ENCODE results near the gene CEP164. TPM values are rescaled to one million over a fixed set of nuclear protein-coding genes. Genes with fewer than 3 reads are reported as not detected.
"Not testable (repeated sequence)": the region's sequence is repeated elsewhere in the genome, so short reads cannot be mapped to it uniquely, and the experiment has no call there.

CEP164 gene
- total RNA-seq, 1 experiment from 2014 or later: 22.2 TPM

DNA sequence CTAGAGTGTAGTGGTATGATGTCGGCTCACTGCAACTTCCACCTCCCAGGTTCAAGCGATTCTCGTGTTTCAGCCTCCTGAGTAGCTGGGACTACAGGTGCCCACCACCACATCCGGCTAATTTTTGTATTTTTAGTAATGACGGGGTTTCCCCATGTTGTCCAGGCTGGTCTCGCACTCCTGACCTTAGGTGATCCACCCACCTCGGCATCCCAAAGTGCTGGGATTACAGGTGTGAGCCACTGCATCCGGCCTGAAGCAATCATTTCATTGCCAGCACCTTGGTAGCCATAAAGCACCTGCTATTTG is 129.0 kb downstream of the CEP164 start:
- H3K36me3 ChIP-seq (ENCODE audit: control insufficient read depth in 1 of 2, insufficient read depth in 2 of 2, low read length in 2 of 2); H3K9me2 ChIP-seq (ENCODE audit: insufficient read depth); CTCF ChIA-PET; H3K9ac ChIP-seq (ENCODE audit: low read length); H4K20me1 ChIP-seq (ENCODE audit: insufficient read depth); H3K9me3 ChIP-seq (ENCODE audit: control insufficient read depth in 1 of 2, insufficient read depth in 1 of 2, low read depth in 1 of 2, low read length in 2 of 2); H3K27ac ChIP-seq (ENCODE audit: low read depth, low read length); intact Hi-C loops (cut with micrococcal nuclease); ATAC-seq; H3K79me2 ChIP-seq (ENCODE audit: insufficient read depth, low read length); RAD21 ChIA-PET (ENCODE audit: low non-redundant PET in 1 of 2, low total read pairs in 2 of 2, uncharacterized antibody in 2 of 2, unreplicated experiment in 2 of 2); H3K4me2 ChIP-seq (ENCODE audit: low read length); H2AFZ ChIP-seq (ENCODE audit: low read depth, low read length, poor library complexity, severe bottlenecking); H3K27me3 ChIP-seq (ENCODE audit: insufficient read depth, low read length); BruUV-seq (replicated peaks); H3K4me1 ChIP-seq (ENCODE audit: control insufficient read depth in 1 of 2, insufficient read depth in 2 of 2, low read length in 2 of 2); H3K4me3 ChIP-seq (replicated peaks in 1 of 2; ENCODE audit: low read depth in 1 of 2, low read length in 2 of 2); POLR2A ChIA-PET; DNase-seq (ENCODE audit: low read depth, low spot score): not testable (repeated sequence)

DNA sequence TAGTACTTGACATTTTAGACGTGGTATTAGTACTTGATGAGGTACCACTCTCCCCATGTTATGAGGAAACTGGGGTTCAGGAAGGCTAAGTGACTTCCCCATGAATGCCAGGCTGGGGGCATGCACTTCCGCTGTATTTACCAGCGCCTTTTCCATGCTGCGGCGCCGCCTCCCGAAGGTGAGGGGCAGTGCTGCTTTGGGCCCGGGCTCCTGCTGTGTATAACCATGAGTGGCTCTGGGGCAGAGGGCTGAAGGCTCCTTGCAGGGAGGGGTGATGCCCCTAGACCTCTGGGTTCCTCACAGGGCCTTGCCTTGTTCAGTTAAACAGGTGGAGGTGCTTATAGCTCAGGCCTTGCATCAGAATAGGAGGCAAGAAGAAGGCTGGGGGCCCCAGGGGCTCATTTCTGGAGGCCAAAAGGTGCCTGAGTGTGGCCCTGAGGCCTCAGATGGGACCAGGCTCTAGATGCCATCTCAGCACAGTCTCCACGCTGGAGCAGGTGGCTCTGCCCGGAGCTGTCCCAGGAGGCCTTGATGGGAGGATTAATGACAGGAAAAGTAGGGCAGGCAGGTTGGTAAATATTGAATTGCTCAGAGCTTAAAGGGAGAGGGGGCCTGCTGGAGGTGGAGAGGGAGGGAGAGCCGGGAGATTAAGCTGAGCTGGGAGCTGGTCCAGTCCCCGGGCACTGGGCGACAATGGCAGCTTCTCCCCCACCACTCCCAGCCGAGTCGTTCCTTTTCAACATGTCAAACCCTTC is 129.6 kb downstream of the CEP164 start:
- BruUV-seq (replicated peaks): no TSS peak
- Histone ChIP-seq H3K9me2 (ENCODE audit: insufficient read depth) (no peaks in the 10 kb centered on the region), H3K27me3 (ENCODE audit: insufficient read depth, low read length) (no peaks in the 10 kb centered on the region), H2AFZ (ENCODE audit: low read depth, low read length, poor library complexity, severe bottlenecking) (no peak overlapping the region), H3K36me3 (ENCODE audit: control insufficient read depth in 1 of 2, insufficient read depth in 2 of 2, low read length in 2 of 2) (no peaks in the 10 kb centered on the region), H3K9ac (ENCODE audit: low read length) (no peak overlapping the region), H3K79me2 (ENCODE audit: insufficient read depth, low read length) (no peaks in the 10 kb centered on the region), H3K4me3 (replicated peaks in 1 of 2; ENCODE audit: low read depth in 1 of 2, low read length in 2 of 2) (no peak overlapping the region), H3K4me2 (ENCODE audit: low read length) (no peak overlapping the region), H3K27ac (ENCODE audit: low read depth, low read length) (no peak overlapping the region), H3K4me1 (ENCODE audit: control insufficient read depth in 1 of 2, insufficient read depth in 2 of 2, low read length in 2 of 2) (no peaks in the 10 kb centered on the region), H4K20me1 (ENCODE audit: insufficient read depth) (no peaks in the 10 kb centered on the region), H3K9me3 (ENCODE audit: control insufficient read depth in 1 of 2, insufficient read depth in 1 of 2, low read depth in 1 of 2, low read length in 2 of 2) (no peaks in the 10 kb centered on the region)
- ChIA-PET POLR2A (no interaction called here), RAD21 (ENCODE audit: low non-redundant PET in 1 of 2, low total read pairs in 2 of 2, uncharacterized antibody in 2 of 2, unreplicated experiment in 2 of 2) (no interaction called here), CTCF (no interaction called here)
- ATAC-seq (no peak), DNase-seq (ENCODE audit: low read depth, low spot score) (no peak)
- intact Hi-C loops (cut with micrococcal nuclease): no loop called here
- no peak for TF ChIP-seq YY1 (IDR thresholded peaks at IDR 0.05; ENCODE audit: extremely low read depth, insufficient replicate concordance, low read depth, low read length)
- no peak for TF ChIP-seq CTCF (IDR thresholded peaks at IDR 0.05 in 2 of 3, conservative IDR thresholded peaks at IDR 0.05 in 1 of 3; ENCODE audit: borderline replicate concordance in 1 of 3, insufficient read depth in 1 of 3, low read depth in 2 of 3, low read length in 2 of 3)
- no peak for TF ChIP-seq ELF1 (IDR thresholded peaks at IDR 0.05; ENCODE audit: borderline replicate concordance, low read depth)
- no peak for TF ChIP-seq SRF (IDR thresholded peaks at IDR 0.05; ENCODE audit: low read depth)
- TF ChIP-seq POLR2AphosphoS5 (IDR thresholded peaks at IDR 0.05; ENCODE audit: low read depth, low read length): no peak
- TF ChIP-seq, protein P1, sequence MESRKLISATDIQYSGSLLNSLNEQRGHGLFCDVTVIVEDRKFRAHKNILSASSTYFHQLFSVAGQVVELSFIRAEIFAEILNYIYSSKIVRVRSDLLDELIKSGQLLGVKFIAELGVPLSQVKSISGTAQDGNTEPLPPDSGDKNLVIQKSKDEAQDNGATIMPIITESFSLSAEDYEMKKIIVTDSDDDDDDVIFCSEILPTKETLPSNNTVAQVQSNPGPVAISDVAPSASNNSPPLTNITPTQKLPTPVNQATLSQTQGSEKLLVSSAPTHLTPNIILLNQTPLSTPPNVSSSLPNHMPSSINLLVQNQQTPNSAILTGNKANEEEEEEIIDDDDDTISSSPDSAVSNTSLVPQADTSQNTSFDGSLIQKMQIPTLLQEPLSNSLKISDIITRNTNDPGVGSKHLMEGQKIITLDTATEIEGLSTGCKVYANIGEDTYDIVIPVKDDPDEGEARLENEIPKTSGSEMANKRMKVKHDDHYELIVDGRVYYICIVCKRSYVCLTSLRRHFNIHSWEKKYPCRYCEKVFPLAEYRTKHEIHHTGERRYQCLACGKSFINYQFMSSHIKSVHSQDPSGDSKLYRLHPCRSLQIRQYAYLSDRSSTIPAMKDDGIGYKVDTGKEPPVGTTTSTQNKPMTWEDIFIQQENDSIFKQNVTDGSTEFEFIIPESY (IDR thresholded peaks at IDR 0.05; ENCODE audit: extremely low read depth, insufficient replicate concordance, low read length): no peak
- no peak for TF ChIP-seq REST (IDR thresholded peaks at IDR 0.05; ENCODE audit: low read depth)
- TF ChIP-seq TCF7L2 (IDR thresholded peaks at IDR 0.05; ENCODE audit: borderline replicate concordance, extremely low read depth, insufficient read depth, insufficient read length): no peak
- no peak for TF ChIP-seq FOSL1 (IDR thresholded peaks at IDR 0.05; ENCODE audit: low read depth)
- TF ChIP-seq, protein P2, sequence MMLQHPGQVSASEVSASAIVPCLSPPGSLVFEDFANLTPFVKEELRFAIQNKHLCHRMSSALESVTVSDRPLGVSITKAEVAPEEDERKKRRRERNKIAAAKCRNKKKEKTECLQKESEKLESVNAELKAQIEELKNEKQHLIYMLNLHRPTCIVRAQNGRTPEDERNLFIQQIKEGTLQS (IDR thresholded peaks at IDR 0.05): no peak
